Kidney epithelial cell (primary cell): ENCODE results near the gene NEUROD6. TPM values are rescaled to one million over a fixed set of nuclear protein-coding genes. Genes with fewer than 3 reads are reported as not detected.

Experiments
- DNase-seq: peaks from one replicate; pipeline ENCODE4 v3.0.0-alpha.2; 2010; ENCODE audit warnings: low read depth
- H3K27me3 ChIP-seq: 2 replicates; pipeline ENCODE4 v1.6.0; 2011; ENCODE audit warnings: low read length; ENCODE audit not compliant: control insufficient read depth, insufficient read depth
- H3K36me3 ChIP-seq: 2 replicates; pipeline ENCODE4 v1.5.1; 2011; ENCODE audit warnings: low read length; ENCODE audit not compliant: control insufficient read depth, insufficient read depth
- H3K4me3 ChIP-seq: 2 replicates; pipeline ENCODE4 v1.5.1; 2011; ENCODE audit warnings: low read depth, mild to moderate bottlenecking, control low read depth, low read length
- total RNA-seq: library from RNA; depleted of rRNA; stranded (reverse); fragments of >200 nt; gene quantifications from 2 replicates; pipeline ENCODE4 v1.2.3, GENCODE V29; 2015
- TF ChIP-seq, protein P1 (sequence below): IDR thresholded peaks from 2 replicates; pipeline ENCODE4 v1.5.1; 2011; ENCODE audit warnings: mild to moderate bottlenecking, moderate library complexity, low read length, control low read depth, inconsistent platforms; ENCODE audit not compliant: insufficient read depth, poor library complexity, severe bottlenecking

The NEUROD6 gene
- total RNA-seq, 1 donor from 2014 or later, result not detected

DNA sequence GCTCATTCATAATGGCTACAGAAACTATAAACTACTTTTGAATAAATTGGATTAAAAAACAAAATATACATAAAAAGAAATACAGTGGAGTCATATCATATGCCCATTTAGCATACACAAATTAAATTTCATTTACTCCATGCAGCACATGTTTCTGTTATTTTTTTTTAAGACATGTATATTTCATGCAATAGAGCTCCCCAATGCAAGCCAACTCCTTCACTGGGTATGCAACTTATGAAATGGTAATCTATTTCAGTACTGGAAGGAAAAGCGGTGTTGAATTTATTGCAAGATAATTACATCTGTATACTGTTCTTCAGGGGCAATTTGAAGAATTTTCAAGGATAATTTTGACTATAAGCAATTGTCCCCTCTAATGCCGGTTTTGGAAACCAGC, 49.9 kb downstream of the NEUROD6 start:
- Histone ChIP-seq H3K27me3 (no peaks in the 10 kb centered on the region), H3K4me3 (no peak overlapping the region), H3K36me3 (no peaks in the 10 kb centered on the region)
- TF ChIP-seq, protein P1, sequence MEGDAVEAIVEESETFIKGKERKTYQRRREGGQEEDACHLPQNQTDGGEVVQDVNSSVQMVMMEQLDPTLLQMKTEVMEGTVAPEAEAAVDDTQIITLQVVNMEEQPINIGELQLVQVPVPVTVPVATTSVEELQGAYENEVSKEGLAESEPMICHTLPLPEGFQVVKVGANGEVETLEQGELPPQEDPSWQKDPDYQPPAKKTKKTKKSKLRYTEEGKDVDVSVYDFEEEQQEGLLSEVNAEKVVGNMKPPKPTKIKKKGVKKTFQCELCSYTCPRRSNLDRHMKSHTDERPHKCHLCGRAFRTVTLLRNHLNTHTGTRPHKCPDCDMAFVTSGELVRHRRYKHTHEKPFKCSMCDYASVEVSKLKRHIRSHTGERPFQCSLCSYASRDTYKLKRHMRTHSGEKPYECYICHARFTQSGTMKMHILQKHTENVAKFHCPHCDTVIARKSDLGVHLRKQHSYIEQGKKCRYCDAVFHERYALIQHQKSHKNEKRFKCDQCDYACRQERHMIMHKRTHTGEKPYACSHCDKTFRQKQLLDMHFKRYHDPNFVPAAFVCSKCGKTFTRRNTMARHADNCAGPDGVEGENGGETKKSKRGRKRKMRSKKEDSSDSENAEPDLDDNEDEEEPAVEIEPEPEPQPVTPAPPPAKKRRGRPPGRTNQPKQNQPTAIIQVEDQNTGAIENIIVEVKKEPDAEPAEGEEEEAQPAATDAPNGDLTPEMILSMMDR, result no peak
- no peak for DNase-seq

Other genes starting within 250 kb of the NEUROD6 start
- gene ITPRID1, start 173.4 kb upstream of the NEUROD6 start, total RNA-seq, result not detected in 2 replicates